SU-DHL-6 (cell line): ENCODE data around the gene ERC1.

ENCODE experiments used
- H2AFZ ChIP-seq: fragments of 200-600 bp; sonication (generic); 2 replicates; pipeline ENCODE4 v1.6.1; 2014; ENCODE audit warnings: low read depth, mild to moderate bottlenecking, moderate library complexity, mixed read lengths, antibody characterized with exemption, low read length; ENCODE audit not compliant: severe bottlenecking
- H3F3A ChIP-seq: fragments of 200-600 bp; shearing (Covaris generic); 2 replicates; pipeline ENCODE4 v1.6.0; 2016; ENCODE audit warnings: antibody characterized with exemption, mild to moderate bottlenecking; ENCODE audit not compliant: insufficient read depth
- H3K27ac ChIP-seq: fragments of 200-600 bp; sonication (generic); 2 replicates; pipeline ENCODE4 v1.5.1; 2016; ENCODE audit warnings: low read depth, mild to moderate bottlenecking, low read length, moderate library complexity, mixed read lengths
- H3K27me3 ChIP-seq: fragments of 200-600 bp; sonication (generic), shearing (Covaris generic); 2 replicates; pipeline ENCODE4 v1.6.0; 2014; ENCODE audit warnings: mild to moderate bottlenecking, low read length
- H3K36me3 ChIP-seq: fragments of 200-600 bp; sonication (generic); 2 replicates; pipeline ENCODE4 v1.6.1; 2014; ENCODE audit warnings: mild to moderate bottlenecking, low read length, mixed read lengths
- H3K4me2 ChIP-seq: fragments of 300-600, 200-600 bp; shearing (Covaris generic), sonication (generic); 2 replicates; pipeline ENCODE4 v1.6.0; 2014; ENCODE audit warnings: low read length, low read depth, mild to moderate bottlenecking; ENCODE audit not compliant: poor library complexity, severe bottlenecking
- H3K4me3 ChIP-seq: fragments of 200-600 bp; sonication (generic); 2 replicates; pipeline ENCODE4 v1.5.1; 2014; ENCODE audit warnings: antibody characterized with exemption, low read length, mild to moderate bottlenecking, mixed read lengths; ENCODE audit not compliant: insufficient read depth, poor library complexity, severe bottlenecking
- H3K79me2 ChIP-seq: fragments of 200-600 bp; sonication (generic); 2 replicates; pipeline ENCODE4 v1.6.1; 2014; ENCODE audit warnings: mild to moderate bottlenecking, low read length, moderate library complexity; ENCODE audit not compliant: insufficient read depth
- H3K9ac ChIP-seq: fragments of 200-600 bp; sonication (generic); 2 replicates; pipeline ENCODE4 v1.7.0; 2014; ENCODE audit warnings: mild to moderate bottlenecking, low read length
- H3K9me2 ChIP-seq: fragments of 200-600 bp; sonication (generic); replicated peaks from 2 replicates; pipeline ENCODE4 v1.6.1; 2014; ENCODE audit warnings: low read length; ENCODE audit not compliant: insufficient read depth
- H3K9me3 ChIP-seq: fragments of 200-600 bp; sonication (generic); 2 replicates; pipeline ENCODE4 v1.6.1; 2014; ENCODE audit warnings: low read length, mixed read lengths; ENCODE audit not compliant: insufficient read depth
- H4K20me1 ChIP-seq: fragments of 200-600 bp; sonication (generic); 2 replicates; pipeline ENCODE4 v1.6.1; 2014; ENCODE audit warnings: low read depth, mild to moderate bottlenecking, antibody characterized with exemption, low read length, moderate library complexity, mixed read lengths
- EZH2phosphoT487 ChIP-seq: fragments of 200-600 bp; sonication (generic), shearing (Covaris generic); conservative IDR thresholded peaks from 2 replicates; pipeline ENCODE4 v1.6.1; 2018; ENCODE audit warnings: mild to moderate bottlenecking, antibody characterized with exemption, low read length, moderate library complexity, mixed read lengths
- TF ChIP-seq, protein P1 (sequence below): fragments of 200-600 bp; sonication (generic); IDR thresholded peaks from one replicate; pipeline ENCODE4 v1.5.1; 2017; ENCODE audit warnings: antibody characterized with exemption, mild to moderate bottlenecking, low read length, moderate library complexity; ENCODE audit not compliant: insufficient read depth, poor library complexity, severe bottlenecking

ERC1 gene

DNA sequence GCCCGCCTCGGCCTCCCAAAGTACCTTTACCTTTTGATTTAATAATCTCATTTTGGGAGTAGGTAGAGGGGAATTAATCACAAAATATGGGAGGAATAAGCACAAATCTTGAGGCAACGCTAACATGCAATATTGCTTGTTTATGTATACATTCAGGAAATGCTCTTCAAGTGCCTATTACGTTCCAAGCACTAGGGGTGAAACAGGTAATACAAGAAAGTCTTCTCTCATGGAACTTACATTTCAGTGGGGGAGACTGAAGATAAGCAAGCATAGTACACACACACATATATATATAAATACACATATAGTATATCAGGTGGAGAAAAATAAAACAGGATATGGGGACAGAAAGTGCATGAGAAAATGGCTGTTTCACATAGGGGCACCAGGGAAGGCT is 19.0 kb upstream of the ERC1 start:
- H3K9me2 ChIP-seq = no peaks in the 10 kb centered on the region
- H3K4me2 ChIP-seq = no peak overlapping the region
- no peaks in the 10 kb centered on the region for H3F3A ChIP-seq
- no peak overlapping the region for H3K27ac ChIP-seq
- H3K79me2 ChIP-seq = no peaks in the 10 kb centered on the region
- H2AFZ ChIP-seq = no peak overlapping the region
- no peak overlapping the region for H3K9ac ChIP-seq
- no peaks in the 10 kb centered on the region for H3K36me3 ChIP-seq
- H3K4me3 ChIP-seq = no peak overlapping the region
- H3K9me3 ChIP-seq = no peaks in the 10 kb centered on the region
- H3K27me3 ChIP-seq = no peaks in the 10 kb centered on the region
- H4K20me1 ChIP-seq = no peaks in the 10 kb centered on the region
- TF ChIP-seq EZH2phosphoT487 = no peak
- TF ChIP-seq, protein P1, sequence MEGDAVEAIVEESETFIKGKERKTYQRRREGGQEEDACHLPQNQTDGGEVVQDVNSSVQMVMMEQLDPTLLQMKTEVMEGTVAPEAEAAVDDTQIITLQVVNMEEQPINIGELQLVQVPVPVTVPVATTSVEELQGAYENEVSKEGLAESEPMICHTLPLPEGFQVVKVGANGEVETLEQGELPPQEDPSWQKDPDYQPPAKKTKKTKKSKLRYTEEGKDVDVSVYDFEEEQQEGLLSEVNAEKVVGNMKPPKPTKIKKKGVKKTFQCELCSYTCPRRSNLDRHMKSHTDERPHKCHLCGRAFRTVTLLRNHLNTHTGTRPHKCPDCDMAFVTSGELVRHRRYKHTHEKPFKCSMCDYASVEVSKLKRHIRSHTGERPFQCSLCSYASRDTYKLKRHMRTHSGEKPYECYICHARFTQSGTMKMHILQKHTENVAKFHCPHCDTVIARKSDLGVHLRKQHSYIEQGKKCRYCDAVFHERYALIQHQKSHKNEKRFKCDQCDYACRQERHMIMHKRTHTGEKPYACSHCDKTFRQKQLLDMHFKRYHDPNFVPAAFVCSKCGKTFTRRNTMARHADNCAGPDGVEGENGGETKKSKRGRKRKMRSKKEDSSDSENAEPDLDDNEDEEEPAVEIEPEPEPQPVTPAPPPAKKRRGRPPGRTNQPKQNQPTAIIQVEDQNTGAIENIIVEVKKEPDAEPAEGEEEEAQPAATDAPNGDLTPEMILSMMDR = no peak

DNA sequence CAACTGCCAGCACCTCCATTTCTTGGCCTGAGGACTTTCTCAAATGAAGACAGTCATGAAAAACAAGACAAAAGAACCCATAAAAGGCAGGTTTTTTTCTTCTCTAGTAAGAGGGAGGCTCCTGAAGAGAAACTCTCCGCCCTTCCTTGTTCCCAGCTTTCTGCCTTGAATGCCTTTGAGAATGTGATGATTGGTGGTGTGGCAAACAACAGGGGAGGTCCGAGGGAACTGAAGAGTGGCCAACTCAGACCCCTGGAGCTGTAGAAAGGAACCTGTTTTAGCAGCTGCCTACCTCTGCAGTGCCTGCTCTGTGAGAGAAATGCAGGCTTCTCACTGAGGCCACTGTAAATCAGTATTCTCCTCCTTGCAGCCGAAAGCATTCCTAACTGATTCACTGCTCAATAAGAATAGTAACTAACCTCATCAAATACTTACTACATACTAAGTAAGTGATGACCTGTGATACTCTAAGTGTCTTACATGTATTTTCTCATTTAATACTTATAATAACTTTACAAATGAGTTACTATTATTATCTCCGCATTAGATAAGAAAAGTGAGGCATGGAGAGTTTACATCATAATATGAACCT is 16.7 kb upstream of the ERC1 start:
- Histone ChIP-seq H3K9me2 (no peaks in the 10 kb centered on the region), H3K4me2 (no peak overlapping the region), H3K9ac (no peak overlapping the region), H3K36me3 (no peaks in the 10 kb centered on the region), H3K4me3 (no peak overlapping the region), H3F3A (no peaks in the 10 kb centered on the region), H2AFZ (no peak overlapping the region), H3K9me3 (no peaks in the 10 kb centered on the region), H3K27ac (no peak overlapping the region), H3K79me2 (no peaks in the 10 kb centered on the region), H4K20me1 (no peaks in the 10 kb centered on the region), H3K27me3 (no peaks in the 10 kb centered on the region)
- TF ChIP-seq, protein P1 = no peak
- TF ChIP-seq EZH2phosphoT487 = no peak

DNA sequence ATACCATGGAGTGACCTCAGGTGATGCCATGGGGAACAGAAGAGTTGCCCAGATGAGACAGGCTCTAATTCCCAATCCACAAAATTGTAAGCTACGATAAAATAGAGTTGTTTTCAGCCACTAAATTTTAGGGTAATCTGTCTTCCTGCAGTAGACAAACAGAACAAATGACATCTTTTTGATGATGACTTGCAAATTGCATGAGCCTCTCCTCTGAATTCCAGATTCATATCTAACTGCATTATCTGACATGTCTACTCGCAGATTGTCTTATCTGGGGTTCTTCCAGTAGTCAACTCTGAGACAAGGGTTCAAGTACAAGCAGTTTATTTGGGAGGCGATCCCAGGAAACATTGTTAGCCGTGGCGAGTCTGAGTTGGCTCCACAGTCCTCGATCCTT is 14.4 kb upstream of the ERC1 start:
- H4K20me1 ChIP-seq = no peaks in the 10 kb centered on the region
- no peak overlapping the region for H3K9ac ChIP-seq
- H3K4me2 ChIP-seq = no peak overlapping the region
- no peaks in the 10 kb centered on the region for H3K27me3 ChIP-seq
- H2AFZ ChIP-seq = no peak overlapping the region
- no peak overlapping the region for H3K4me3 ChIP-seq
- H3K9me2 ChIP-seq = no peaks in the 10 kb centered on the region
- no peaks in the 10 kb centered on the region for H3K9me3 ChIP-seq
- H3K79me2 ChIP-seq = no peaks in the 10 kb centered on the region
- TF ChIP-seq EZH2phosphoT487 = no peak
- TF ChIP-seq, protein P1 = no peak
- H3K27ac ChIP-seq = no peak overlapping the region
- no peaks in the 10 kb centered on the region for H3F3A ChIP-seq
- H3K36me3 ChIP-seq = no peaks in the 10 kb centered on the region

DNA sequence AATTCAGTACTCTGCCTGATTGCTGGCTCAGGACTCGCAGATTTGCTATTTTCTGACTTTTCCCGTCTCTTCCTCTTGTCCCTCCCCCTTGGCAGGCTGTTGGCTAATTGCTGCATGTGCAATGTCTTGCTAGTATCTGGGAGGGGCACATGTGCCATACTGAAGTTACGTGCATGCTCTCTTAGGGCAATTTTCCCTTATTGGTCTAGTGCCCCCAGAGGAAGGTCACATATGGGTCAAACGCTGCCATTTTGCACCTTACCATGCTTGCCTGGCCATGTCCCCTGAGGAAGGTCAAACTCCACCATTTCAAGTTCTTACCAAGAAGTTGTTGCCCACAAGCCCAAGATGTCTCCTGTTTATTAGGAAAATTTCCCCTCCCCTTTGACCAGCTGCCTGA is 13.9 kb upstream of the ERC1 start:
- no peak for TF ChIP-seq EZH2phosphoT487
- TF ChIP-seq, protein P1 = no peak
- Histone ChIP-seq H3K9me3 (no peaks in the 10 kb centered on the region), H3K9ac (no peak overlapping the region), H4K20me1 (no peaks in the 10 kb centered on the region), H3K27me3 (no peaks in the 10 kb centered on the region), H3K9me2 (no peaks in the 10 kb centered on the region), H3K27ac (no peak overlapping the region), H3K36me3 (no peaks in the 10 kb centered on the region), H3F3A (no peaks in the 10 kb centered on the region), H3K4me3 (no peak overlapping the region), H3K79me2 (no peaks in the 10 kb centered on the region), H2AFZ (no peak overlapping the region), H3K4me2 (no peak overlapping the region)
